Activated CD4-positive, alpha-beta memory T cell treated with anti-CD3 and anti-CD28 coated beads, Interleukin-2, amount 10 ng/mL, durations not matched to agents 7 days and 5 days (primary cell): Measurements from ENCODE around the gene CHCHD5. TPM values are rescaled to one million over a fixed set of nuclear protein-coding genes. Genes with fewer than 3 reads are reported as not detected.

ENCODE experiments used
- total RNA-seq, 2 experiments: library from RNA; stranded (reverse); gene quantifications; one replicate each; pipeline ENCODE4 v1.2.3, GENCODE V29; 2021

The CHCHD5 gene
- total RNA-seq, 2 experiments from 2014 or later = 40.0 to 47.5 TPM

Other genes with a start within 250 kb of the CHCHD5 start
- gene RGPD8, start 151.0 kb upstream of the CHCHD5 start, total RNA-seq = 1 to 10 TPM; 7.9 to 9.5 TPM
- 10 to 100 TPM; 31.8 to 33.2 TPM for gene TTL, start 102.5 kb upstream of the CHCHD5 start, total RNA-seq
- 10 to 100 TPM; 23.5 to 29.0 TPM for gene POLR1B, start 42.1 kb upstream of the CHCHD5 start, total RNA-seq
- 100 to 1,000 TPM; 152 to 158 TPM for gene SLC20A1, start 61.3 kb downstream of the CHCHD5 start, total RNA-seq
- not detected for gene NT5DC4, start 136.4 kb downstream of the CHCHD5 start, total RNA-seq
- 10 to 100 TPM; 63.3 to 66.3 TPM for gene CKAP2L, start 180.0 kb downstream of the CHCHD5 start, total RNA-seq
- gene IL1A, start 199.9 kb downstream of the CHCHD5 start, total RNA-seq = 1 to 10 TPM; 4.8 to 5.4 TPM